ENCODE measurements around the gene SLC18A2.

SLC18A2 gene

DNA sequence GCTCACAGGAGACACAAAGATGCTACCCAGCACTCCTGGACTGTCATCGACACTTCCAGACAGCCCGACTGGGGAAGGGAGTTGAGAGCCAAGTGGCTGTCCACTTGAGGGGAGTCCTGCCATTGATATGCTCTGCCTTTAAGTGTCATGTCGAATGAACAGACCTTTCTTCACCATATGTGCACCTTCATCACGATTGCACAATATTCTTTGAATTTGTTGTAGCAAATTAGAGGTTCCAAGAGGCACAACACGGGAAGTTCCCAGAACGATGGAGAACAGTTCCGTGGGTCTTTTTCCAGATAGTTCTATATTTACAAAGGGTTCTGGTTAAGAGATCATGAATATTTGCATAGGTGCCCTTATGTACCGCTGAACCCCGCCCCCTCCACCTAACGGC, 16.0 kb downstream of the SLC18A2 start:
- no peak overlapping the region for H3K4me3 ChIP-seq (ENCODE audit: low read depth, low read length)
- TF ChIP-seq, protein P1, sequence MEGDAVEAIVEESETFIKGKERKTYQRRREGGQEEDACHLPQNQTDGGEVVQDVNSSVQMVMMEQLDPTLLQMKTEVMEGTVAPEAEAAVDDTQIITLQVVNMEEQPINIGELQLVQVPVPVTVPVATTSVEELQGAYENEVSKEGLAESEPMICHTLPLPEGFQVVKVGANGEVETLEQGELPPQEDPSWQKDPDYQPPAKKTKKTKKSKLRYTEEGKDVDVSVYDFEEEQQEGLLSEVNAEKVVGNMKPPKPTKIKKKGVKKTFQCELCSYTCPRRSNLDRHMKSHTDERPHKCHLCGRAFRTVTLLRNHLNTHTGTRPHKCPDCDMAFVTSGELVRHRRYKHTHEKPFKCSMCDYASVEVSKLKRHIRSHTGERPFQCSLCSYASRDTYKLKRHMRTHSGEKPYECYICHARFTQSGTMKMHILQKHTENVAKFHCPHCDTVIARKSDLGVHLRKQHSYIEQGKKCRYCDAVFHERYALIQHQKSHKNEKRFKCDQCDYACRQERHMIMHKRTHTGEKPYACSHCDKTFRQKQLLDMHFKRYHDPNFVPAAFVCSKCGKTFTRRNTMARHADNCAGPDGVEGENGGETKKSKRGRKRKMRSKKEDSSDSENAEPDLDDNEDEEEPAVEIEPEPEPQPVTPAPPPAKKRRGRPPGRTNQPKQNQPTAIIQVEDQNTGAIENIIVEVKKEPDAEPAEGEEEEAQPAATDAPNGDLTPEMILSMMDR (IDR thresholded peaks at IDR 0.05; ENCODE audit: borderline replicate concordance, insufficient read depth, low read depth, low read length) = no peak

GRCh38 chr10:117257721-117258120, 16.8 kb downstream of the SLC18A2 start:
- no peak overlapping the region for H3K4me3 ChIP-seq (ENCODE audit: low read depth, low read length)
- TF ChIP-seq, protein P1 (IDR thresholded peaks at IDR 0.05; ENCODE audit: borderline replicate concordance, insufficient read depth, low read depth, low read length) = no peak

DNA sequence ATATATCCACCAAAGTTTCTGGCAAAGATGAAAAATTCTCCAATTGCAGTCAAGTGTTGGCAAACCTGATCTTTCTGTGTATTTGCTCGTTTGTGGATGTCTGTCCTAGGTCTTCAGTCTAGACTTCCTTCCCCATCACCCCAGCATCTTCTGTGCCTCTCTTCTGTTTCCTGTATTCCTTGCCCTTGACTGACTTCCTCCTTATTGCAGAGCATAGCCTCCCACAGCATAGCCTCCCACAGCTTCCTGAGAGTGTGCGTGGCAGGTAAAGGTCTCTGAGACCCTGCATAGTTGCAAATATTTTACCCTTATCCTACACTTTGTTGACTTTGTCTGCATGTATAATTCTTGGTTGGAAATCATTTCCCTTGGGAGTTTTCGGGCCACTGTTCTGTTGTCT, 18.4 kb downstream of the SLC18A2 start:
- TF ChIP-seq, protein P1 (IDR thresholded peaks at IDR 0.05; ENCODE audit: borderline replicate concordance, insufficient read depth, low read depth, low read length) = no peak
- no peak overlapping the region for H3K4me3 ChIP-seq (ENCODE audit: low read depth, low read length)

GRCh38 chr10:117260084-117260483, 19.2 kb downstream of the SLC18A2 start:
- TF ChIP-seq, protein P1 (IDR thresholded peaks at IDR 0.05; ENCODE audit: borderline replicate concordance, insufficient read depth, low read depth, low read length) = no peak
- no peak overlapping the region for H3K4me3 ChIP-seq (ENCODE audit: low read depth, low read length)

- H3K4me3 ChIP-seq (ENCODE audit: low read depth, low read length) = no peak overlapping the region
- TF ChIP-seq, protein P1 (IDR thresholded peaks at IDR 0.05; ENCODE audit: borderline replicate concordance, insufficient read depth, low read depth, low read length) = no peak
These were observed 20.6 kb downstream of the SLC18A2 start for GRCh38 chr10:117261501-117261900.

- TF ChIP-seq, protein P1 (IDR thresholded peaks at IDR 0.05; ENCODE audit: borderline replicate concordance, insufficient read depth, low read depth, low read length) = no peak
These were observed 21.5 kb downstream of the SLC18A2 start for GRCh38 chr10:117262291-117262902.

DNA sequence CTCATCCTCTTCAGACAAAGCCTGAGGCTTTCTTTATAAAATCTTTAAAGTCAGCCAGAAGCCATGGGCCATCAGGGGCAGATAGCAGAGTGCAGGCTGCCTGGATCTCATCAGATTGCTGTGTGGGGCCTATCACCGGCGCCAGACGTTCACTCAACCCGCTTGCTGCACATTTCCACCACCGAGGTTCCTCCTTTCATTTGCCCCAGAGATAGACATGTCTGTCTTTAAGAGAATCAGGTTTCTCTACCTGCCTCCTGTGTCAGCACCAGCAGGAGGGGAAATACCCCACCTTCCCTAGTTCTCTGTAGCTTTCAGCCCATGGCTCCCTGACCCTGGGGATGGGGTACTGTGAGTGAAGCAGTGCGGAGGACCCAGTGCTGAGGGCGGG, 22.0 kb downstream of the SLC18A2 start:
- no peak overlapping the region for H3K4me3 ChIP-seq (ENCODE audit: low read depth, low read length)

More at GRCh38 chr10:117262291-117262902, 21.5 kb downstream of the SLC18A2 start:
- no peak overlapping the region for H3K4me3 ChIP-seq (ENCODE audit: low read depth, low read length)

More for the DNA sequence above, 22.0 kb downstream of the SLC18A2 start:
- TF ChIP-seq, protein P1 (IDR thresholded peaks at IDR 0.05; ENCODE audit: borderline replicate concordance, insufficient read depth, low read depth, low read length) = no peak

Measured in GM12875 (cell line).